GM21619 (cell line): ENCODE data around the gene M1AP.
"Not testable (repeated sequence)": the region's sequence is repeated elsewhere in the genome, so short reads cannot be mapped to it uniquely, and the experiment has no call there.

Experiments used
- ATAC-seq: cut with Tn5 transposase; IDR thresholded peaks from one replicate; pipeline ENCODE4 v1.9.1; 2021; ENCODE audit not compliant: unreplicated experiment

The M1AP gene

DNA sequence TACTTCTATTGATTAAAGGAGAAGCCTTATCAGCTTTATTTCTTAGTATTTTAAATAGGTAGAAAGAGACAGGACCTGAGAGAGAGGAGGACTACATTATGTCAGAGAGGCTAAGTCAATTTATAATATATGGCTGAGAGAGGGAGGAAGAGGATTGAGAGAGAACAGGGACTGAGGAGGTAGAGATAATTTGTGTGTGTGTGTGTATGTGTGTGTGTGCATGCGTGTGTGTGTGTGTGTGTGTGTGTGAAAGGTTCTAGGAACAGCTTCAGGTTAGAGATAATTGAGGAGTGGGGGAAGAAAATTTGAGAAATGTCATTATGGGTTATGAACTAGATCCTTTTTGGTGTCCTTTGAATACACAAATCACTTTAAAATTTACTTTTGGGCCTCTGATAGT, 78.4 kb downstream of the M1AP start:
- no peak for ATAC-seq

DNA sequence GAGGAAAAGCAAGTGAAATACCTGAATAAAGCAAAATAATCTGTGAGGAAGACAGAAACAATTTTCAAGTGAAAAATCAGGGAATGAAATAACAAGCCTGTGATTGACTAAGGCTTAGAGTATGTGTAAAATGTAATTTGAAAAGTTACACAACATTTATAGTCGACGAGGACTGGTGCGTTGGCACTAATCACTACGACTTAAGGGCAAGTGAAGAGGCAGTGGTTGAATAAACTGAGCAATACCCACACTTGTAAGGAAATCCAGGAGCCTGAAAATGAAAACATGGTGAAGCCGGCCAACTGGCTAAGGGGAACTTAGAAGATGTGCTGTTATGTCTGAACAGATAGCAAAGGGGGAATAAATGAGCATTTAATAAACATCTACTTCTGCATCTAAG, 80.2 kb downstream of the M1AP start:
- ATAC-seq: no peak

DNA sequence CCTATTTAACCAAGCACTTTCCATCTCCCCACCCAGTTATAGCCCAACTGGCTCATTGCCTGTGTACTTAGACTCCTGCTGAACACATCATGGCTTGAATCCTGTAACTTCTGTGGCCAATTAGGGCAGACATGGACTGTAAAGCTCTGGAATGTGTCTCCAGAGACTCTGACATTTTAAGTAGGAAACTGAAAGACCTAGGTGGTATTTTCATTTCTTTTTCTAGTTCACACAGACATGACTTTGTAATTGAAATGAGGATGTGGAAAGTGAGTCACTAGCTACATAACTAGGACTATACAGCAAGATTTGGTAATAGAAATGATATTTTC, 81.4 kb downstream of the M1AP start:
- no peak for ATAC-seq

DNA sequence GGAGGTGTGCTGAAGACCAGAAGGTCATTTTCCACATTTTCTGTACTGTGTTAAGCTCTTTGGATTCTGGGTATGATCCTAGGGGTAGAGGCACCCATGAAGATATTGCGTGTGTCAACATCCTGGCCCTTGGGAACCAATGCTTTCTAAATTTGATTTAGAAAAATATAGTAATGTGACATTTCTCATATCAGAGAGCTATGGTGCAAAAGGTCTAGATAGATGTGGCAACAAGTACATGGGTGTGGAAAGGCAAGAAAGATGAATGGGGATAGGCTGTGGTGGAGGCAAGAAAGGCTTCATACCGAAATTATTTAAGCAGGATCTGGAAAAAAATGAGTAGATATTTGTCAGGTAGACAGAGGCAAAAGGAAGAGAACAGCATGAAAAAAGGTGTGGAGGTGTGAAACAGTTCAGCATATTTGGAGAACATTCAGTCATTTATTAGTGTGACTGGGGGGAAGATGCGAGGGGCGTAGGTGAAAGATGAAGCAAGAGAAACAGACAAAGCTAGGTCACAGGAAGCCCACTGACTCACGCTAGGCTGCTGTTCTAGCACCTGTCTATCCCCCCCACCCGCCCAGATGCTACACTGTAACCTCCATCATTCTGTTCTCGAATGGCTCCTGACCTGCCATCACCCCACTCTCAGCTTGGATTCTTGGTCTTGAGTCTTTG, 81.9 kb downstream of the M1AP start:
- no peak for ATAC-seq

DNA sequence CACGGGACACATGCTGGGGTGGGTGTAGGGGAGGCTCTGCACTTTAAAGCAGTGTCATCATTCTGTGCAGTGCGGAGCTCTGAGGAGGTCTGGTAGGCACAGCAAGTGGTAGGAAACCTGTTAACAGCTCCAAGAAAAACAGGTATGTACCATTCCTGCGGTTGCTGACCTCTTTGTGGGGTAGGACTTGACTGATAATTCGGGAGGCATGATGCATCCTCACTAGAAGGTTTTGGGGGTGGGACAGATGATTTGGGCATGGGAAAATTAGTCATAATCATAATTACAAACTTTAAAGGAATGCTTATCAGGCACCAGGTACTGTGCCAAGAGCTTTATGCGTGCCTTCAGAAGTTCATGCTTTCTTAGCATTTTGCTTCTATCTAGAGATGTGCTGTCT, 83.9 kb downstream of the M1AP start:
- ATAC-seq: no peak

DNA sequence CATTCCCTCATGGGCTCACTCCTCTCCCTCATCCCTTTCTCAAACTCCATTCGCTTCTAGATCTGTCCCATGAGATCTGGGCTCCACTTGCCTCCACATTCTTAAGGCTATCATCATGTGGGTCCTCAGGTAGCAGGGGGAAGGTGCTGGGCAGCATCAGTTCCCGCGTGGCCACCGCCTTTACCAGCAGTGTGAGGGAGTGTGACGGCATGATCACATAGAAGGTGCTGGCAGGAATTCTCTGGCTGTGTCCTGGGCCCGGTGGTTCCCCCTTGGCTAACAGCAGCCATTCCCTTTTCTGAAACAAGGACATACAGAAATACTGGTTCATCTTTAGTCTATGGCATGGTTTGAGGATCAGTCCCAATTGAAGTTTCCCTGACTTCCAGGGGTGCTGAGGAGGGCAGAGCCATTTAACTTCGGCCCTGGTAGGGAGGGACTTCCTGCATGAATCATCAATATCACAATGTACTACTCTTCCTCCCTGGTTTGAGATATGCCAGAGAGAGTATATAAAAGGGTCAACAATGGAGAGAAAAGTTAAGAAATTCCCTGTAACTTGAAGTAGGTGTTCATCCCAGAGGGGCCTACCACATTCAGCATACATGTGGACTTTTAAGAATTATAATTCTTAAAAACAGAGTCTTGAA, 85.9 kb downstream of the M1AP start:
- ATAC-seq: no peak

DNA sequence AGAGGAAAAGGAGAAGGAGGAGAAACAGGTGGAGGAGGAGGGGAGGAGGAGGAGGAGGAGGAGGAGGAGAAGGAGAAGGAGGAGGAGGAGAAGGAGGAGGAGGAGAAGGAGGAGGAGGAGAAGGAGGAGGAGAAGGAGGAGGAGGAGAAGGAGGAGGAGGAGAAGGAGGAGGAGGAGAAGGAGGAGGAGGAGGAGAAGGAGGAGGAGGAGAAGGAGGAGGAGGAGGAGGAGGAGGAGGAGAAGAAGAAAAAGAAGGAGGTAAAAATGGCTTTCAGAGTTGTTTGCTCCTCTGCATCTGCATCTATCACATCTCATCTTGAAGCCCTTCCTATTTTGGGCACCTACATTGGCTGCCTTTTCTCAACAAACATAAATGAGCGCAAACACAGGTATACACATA, 87.1 kb downstream of the M1AP start:
- not testable (repeated sequence) for ATAC-seq

DNA sequence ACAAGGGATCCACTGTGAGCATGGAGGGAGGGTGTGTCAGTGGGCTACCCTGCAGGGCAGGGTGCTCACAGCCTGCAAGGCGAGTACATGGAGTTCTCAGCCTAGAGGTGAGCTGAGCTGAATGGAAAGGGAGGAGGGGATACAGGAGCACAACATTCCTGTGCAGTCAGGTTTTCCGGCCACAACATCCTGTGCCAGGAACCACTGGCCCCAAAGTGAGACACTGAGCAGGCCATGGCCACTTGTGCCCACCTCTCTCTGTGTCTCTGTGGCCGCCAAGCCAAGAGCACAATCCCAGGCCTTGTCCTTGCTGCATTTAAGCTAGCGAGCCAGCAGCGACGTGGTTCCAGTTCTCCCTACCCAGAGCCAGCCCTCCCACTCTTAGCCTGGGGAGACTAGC, 87.5 kb downstream of the M1AP start:
- ATAC-seq: no peak

DNA sequence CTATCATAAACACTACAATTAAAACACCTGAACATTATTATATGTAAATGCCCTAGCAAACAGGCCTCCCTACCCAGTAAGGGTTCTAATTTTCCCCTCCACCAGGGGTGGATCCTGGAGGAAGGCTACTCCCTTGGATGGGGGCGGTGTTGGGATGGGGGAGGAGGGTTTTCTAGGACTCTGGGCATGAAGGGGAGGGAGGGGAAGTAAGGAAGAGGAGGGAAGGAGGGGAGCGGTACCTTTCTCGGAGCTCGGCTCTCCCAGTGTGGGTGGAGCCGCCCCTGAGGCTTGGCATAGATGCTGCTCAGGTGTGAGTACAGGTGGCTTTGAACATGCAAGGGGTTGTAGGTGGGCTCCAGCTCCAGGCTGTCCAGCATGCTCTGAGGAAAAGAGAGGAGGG, 88.2 kb downstream of the M1AP start:
- no peak for ATAC-seq

DNA sequence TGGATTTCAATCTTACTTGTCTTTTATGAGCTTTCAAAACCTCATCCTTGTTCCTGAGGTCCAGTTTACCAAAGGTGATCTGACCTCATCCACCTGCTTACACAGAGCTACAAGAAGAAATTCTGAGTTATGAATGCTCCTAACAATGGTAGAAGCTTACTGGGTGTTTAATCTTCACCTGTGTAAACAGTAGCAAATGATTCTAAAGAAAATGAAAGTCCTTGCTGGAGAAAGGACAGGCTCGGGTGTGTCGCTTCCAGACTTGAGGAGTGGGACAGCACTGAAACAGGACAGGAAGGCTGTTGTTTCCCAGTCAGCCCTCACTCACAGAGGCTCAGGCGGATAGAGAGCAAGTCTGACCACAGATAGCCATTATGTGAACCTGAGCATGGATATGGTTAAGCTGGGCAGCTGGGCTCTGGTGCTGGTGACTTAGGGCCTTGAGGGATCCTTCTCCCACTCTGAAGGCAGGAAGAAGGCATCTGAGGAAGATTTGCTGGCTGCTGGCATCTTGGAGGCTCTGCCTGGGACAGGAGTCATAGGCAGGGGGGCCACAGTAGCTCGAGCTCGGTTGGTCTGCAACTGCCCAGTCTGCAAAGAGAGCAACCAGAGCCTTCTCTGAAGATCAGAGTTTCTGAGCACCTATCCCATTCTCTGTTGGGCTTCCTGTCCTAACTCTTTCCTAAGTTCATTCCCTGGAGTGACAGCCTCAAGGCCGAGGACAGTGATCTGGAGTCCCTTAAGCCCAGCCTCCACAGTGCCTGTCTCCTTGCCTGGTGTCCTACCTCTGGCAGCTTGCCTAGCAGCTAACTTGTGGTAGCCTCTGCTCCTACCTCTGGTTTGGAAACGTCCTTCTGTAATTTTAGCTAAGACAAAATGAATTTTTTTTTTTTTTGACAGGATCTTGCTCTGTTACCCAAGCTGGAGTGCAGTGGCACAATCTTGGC, 89.6 kb downstream of the M1AP start:
- ATAC-seq: no peak

DNA sequence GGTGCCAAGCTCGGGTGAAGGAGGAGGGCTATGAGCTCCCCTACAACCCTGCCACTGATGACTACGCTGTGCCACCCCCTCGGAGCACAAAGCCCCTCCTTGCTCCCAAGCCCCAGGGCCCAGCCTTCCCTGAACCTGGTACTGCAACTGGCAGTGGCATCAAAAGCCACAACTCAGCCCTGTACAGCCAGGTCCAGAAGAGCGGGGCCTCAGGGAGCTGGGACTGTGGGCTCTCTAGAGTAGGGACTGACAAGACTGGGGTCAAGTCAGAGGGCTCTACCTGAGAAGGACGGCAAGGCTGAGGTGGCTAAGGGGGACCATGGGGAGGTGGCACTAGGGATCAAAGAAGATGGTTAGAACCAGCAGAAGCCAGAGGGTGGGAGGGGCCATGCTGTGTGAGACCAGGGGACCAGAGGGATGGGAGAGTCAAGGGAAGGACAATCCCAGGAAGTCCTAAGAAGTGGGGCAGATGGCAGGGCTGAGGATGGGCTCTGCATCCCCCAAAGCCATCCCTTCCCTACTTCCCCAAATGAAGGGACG, 91.2 kb downstream of the M1AP start:
- ATAC-seq: no peak

DNA sequence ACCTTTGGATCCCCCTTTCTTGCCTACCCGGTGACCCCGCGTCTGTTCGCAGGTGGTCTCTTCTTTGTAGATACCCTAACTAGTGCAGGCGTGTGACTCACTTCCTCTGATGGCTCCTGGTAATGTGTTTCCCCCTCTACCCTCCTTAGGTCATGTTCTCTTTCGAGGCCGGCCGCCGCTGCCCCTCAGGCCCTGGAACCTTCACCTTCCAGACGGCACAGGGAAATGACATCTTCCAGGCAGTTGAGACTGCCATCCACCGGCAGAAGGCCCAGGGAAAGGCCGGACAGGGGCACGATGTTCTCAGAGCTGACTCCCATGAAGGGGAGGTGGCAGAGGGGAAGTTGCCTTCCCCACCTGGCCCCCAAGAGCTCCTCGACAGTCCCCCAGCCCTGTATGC, 92.0 kb downstream of the M1AP start:
- ATAC-seq: no peak

DNA sequence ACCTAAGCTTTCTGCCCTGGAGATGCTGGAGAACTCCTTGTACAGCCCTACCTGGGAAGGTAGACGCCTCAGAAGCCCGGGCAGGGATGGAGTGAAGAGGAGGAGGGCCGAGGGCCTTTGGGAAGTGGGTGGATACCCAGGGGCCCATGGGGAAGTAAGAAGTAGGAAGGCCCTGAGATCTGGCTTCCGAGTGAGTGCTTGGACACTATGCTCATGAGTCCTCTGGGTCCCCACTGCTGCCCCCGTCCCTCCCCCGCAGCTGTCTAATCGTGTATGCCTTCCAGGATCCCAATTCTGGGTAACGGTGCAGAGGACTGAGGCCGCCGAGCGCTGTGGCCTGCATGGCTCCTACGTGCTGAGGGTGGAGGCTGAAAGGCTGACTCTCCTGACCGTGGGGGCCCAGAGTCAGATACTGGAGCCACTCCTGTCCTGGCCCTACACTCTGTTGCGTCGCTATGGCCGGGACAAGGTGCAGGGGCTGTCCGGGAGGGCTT, 92.5 kb downstream of the M1AP start:
- no peak for ATAC-seq

DNA sequence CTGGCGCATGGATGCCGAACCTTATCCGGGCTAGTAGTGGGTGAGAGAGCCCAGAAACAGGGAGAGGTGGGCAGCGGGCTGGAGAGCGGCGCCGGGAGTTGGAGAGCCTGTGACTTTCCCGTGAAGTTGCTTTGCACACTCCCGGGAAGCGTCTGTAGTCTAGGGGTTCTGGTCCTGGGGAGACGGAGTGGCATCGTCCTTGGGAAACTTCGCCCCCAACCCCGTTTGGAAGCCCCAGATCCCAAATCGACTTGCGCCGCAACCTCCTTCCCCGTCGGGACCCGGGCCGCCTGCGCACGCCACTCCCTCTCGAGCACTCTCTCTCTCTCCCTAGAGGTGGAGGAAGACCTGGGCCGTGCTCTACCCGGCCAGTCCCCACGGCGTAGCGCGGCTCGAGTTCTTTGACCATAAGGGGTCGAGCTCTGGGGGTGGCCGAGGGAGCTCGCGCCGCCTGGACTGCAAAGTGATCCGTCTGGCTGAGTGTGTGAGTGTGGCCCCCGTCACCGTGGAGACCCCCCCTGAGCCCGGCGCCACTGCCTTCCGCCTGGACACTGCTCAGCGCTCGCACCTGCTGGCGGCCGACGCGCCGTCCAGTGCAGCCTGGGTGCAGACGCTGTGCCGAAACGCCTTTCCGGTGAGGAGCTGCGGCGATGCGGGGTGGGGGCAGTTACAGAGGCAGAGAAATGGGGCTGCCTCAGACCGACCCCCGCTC, 93.2 kb downstream of the M1AP start:
- peak; percentile 35 for ATAC-seq

DNA sequence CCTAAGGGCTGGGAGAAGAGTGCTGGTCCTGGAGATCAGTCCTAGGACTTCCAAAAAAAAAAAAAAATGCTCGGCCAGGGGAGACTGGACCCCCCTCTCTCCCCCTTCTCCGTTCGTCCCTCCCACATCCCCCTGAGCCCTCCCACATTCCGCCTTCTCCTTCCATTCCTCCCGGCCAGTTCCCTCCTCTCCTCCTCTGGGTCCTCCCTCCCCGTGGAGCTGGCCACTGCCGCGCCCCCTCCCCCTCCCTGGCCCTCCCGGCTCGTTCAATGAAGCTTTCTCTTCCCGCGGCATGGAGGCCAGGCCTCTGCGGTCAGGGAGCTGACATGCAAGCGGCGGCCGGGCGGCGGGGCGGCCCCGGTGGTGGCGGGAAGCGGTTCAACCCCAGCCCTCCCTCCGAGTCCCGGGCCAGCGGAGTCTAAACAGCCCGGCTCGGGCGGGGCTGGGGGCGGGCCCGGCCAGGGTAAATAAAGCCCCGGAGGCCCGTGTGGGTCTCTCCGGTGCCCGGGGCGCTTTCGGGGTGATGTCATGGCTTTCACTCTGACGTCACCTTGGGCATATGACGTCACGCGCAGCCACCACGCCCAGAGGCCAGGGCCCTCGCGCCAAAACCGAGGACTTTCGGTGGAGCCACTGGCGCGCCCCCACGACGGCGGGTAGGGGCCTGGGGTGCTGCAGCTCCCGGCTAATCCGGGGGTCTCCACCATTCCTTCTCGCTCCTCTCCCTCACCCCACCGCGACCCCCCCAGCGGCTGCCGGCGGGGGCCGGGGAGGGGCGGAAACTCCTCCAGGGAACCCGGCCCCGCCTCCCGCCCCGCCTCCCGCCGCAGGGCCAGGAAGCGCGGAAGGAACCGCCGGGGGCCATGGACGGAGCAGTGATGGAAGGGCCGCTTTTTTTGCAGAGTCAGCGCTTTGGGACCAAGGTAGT, 94.0 kb downstream of the M1AP start, which contains the start of the genes DOK1 and LOXL3:
TSS of gene DOK1 (plus strand) at position 829 of the 928 bp plus-strand sequence. CDS start at position 864, 35 bp downstream.
TSS of gene LOXL3 (minus strand) at position 51 of the 928 bp plus-strand sequence. CDS start 1,308 bp downstream, outside the sequence.
- ATAC-seq: peak; percentile 47

DNA sequence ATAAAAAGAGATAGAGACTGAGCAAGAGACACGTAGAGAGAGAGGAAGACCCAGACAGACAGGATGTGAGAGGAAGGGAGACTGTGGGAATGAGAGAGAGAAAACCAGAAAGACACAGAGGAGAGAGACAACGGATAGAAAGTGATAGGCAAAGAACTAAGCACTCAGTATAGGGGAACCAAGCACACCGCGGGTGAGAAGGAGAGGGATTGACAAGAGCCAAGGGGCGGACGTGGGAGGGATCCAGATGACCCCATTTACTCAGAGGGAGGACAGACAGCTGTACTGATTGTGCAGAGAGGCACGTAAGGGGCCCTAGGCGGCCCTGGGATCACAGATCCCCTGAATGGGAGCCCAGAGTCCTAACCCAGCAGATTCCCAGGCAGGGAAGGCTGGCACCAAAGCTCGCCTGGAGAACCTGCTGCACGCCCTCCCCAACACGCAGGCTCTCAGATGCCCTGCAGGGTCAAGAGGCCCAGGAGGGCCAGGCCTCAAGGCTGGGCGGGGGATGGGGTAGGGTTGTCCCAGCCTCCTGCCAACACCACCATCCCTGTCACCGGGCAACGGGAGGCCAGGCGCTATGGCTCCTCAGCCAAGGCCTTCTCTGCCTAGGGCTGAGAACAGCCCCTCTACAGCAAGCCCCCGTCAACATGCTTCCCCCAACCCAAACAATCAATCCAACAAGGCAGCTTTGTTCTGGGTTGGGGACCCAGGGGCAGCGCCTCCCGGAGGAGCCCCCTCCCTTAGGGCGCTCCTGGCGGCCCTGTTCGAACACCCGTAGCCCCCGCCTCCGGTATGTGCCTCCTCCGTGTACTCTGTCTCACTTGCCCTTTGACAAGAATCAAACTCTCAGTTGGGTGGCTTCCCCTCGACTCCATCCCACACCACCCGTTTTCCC, 95.0 kb downstream of the M1AP start:
- ATAC-seq: no peak

DNA sequence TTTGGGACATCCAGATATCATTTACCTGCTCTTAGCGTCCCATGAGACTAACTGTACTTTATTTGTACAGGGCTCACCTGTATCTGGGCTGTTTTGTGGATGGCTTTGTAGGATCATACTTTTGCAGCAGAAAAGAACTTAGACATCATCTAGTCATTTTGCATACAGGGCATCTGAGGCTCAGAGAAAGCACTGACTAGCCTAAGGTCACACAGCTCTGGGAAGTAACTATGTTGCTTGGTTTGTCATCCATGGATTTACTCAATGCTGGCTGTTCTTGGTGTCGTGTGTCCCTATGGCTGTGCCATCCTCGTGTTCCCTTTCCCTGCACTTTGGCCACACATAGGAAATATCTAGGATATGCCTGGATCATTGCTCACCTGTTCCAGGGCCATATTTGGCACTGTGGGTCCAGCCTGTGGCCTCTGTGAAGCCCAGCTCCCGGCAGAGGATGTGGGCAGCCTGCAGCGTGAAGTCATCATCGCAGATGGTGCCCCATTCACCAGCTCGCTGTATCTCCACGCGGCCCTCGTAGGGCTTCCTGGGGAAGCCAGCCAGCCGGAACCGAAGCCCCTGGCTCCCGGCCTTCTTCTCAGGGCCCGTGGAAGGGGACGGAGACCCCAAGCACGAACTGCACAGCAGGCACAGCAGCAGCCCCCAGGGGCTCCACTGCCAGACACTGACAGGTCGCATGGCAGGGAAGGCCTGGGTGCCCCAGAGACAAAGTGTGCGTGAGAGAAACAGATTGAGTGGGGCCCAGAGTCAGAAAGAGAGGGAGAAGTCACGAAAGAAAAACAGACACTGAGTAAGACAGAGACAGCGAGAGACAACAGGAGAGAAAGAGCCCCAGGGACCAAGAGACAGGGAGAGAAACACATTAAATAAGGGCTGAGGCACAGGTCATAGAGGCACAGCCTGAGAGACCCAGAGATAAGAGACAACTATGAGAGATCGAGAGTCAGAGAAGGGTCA, 95.9 kb downstream of the M1AP start:
- no peak for ATAC-seq
